ENCODE data around the gene SPRR5. TPM values are rescaled to one million over a fixed set of nuclear protein-coding genes. Genes with fewer than 3 reads are reported as not detected.

SPRR5 gene
- total RNA-seq, 1 donor from 2014 or later, result not detected

GRCh38 chr1:152962876-152963415 lies 15.9 kb downstream of the SPRR5 start:
- DNase-seq (ENCODE audit: low spot score), result no peak
- Mint-ChIP-seq H3K36me3 (ENCODE audit: low read depth) (no peaks in the 10 kb centered on the region), H3K4me3 (ENCODE audit: unreplicated experiment) (no peak overlapping the region), H3K4me1 (ENCODE audit: low read depth) (no peaks in the 10 kb centered on the region), H3K27ac (ENCODE audit: unreplicated experiment) (no peak overlapping the region), H3K9me3 (ENCODE audit: low read depth) (no peaks in the 10 kb centered on the region), H3K27me3 (ENCODE audit: low read depth) (no peaks in the 10 kb centered on the region)
- TF ChIP-seq, protein P1, sequence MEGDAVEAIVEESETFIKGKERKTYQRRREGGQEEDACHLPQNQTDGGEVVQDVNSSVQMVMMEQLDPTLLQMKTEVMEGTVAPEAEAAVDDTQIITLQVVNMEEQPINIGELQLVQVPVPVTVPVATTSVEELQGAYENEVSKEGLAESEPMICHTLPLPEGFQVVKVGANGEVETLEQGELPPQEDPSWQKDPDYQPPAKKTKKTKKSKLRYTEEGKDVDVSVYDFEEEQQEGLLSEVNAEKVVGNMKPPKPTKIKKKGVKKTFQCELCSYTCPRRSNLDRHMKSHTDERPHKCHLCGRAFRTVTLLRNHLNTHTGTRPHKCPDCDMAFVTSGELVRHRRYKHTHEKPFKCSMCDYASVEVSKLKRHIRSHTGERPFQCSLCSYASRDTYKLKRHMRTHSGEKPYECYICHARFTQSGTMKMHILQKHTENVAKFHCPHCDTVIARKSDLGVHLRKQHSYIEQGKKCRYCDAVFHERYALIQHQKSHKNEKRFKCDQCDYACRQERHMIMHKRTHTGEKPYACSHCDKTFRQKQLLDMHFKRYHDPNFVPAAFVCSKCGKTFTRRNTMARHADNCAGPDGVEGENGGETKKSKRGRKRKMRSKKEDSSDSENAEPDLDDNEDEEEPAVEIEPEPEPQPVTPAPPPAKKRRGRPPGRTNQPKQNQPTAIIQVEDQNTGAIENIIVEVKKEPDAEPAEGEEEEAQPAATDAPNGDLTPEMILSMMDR (IDR thresholded peaks at IDR 0.05), result no peak

GRCh38 chr1:152964536-152964935 lies 17.5 kb downstream of the SPRR5 start:
- TF ChIP-seq, protein P1 (IDR thresholded peaks at IDR 0.05), result no peak
- Mint-ChIP-seq H3K27ac (ENCODE audit: unreplicated experiment) (no peak overlapping the region), H3K4me3 (ENCODE audit: unreplicated experiment) (no peak overlapping the region), H3K36me3 (ENCODE audit: low read depth) (no peaks in the 10 kb centered on the region), H3K4me1 (ENCODE audit: low read depth) (no peaks in the 10 kb centered on the region), H3K9me3 (ENCODE audit: low read depth) (no peaks in the 10 kb centered on the region), H3K27me3 (ENCODE audit: low read depth) (no peaks in the 10 kb centered on the region)
- DNase-seq (ENCODE audit: low spot score), result no peak

DNA sequence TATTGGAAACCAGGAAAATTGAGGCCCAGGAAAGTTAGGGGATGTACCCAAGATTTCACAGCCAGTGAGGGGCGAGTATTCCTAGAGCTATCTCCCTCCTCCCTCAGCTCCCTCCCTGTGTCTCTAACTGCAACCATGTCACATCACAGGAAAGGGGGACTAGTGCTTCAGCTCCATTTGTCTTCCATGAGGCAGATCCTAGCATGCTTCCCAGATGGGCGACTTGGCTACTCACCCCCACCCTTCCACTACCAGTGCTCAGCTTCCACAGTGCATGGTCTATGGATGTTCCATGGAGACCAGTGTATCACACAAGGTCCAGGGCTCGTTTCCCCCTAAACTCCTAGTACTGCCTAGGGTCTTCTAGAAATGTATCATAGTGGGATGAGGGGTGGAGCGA lies 18.8 kb downstream of the SPRR5 start:
- TF ChIP-seq, protein P1 (IDR thresholded peaks at IDR 0.05), result no peak
- no peak overlapping the region for H3K4me3 Mint-ChIP-seq (ENCODE audit: unreplicated experiment)

DNA sequence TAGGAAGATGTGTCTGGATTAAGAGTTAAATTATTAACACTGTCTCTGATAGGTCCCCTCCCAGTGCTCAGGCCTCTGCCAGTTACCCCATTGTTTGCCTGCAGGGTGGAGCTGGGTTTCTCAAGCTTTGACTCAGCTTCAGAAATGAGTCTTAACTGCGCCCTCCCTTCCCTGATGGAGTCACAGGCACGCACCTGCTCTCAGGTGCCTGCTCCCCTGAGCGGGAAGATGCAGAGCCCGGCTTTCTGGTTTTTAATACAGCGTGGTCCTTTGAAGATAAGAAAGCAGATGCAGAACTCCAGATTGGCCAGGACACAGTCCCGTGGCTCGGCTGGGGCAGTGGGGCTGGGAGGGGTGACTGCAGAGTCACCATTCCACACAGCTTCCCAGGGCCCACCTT lies 20.2 kb downstream of the SPRR5 start:
- H3K27me3 Mint-ChIP-seq (ENCODE audit: low read depth), result peaks cover 2% of the 10 kb centered on the region

More for the DNA sequence above, 18.8 kb downstream of the SPRR5 start:
- Mint-ChIP-seq H3K27me3 (ENCODE audit: low read depth) (no peaks in the 10 kb centered on the region), H3K27ac (ENCODE audit: unreplicated experiment) (no peak overlapping the region), H3K36me3 (ENCODE audit: low read depth) (no peaks in the 10 kb centered on the region), H3K4me1 (ENCODE audit: low read depth) (no peaks in the 10 kb centered on the region), H3K9me3 (ENCODE audit: low read depth) (no peaks in the 10 kb centered on the region)
- no peak for DNase-seq (ENCODE audit: low spot score)

DNA sequence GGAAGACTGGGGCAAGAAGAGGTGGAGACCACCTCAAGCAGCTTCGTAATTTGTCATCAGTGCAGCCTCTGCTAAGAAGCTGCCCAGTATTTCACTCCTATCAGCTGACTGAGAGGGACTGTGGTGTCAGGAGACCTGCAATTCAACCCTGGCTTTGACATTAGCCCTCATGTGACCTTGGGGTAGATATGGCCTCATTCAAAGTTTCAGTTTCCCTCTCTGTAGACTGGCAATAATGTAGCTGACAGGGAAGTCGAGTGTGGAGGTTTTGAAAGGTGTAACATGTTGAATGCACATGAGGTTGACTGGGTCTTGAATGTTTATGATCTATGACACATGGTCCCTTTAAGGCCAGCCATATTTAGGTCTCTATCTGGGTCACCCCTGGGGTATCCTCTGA lies 21.2 kb downstream of the SPRR5 start:
- TF ChIP-seq, protein P1 (IDR thresholded peaks at IDR 0.05), result no peak
- H3K4me3 Mint-ChIP-seq (ENCODE audit: unreplicated experiment), result no peak overlapping the region
- no peaks in the 10 kb centered on the region for H3K9me3 Mint-ChIP-seq (ENCODE audit: low read depth)
- H3K27me3 Mint-ChIP-seq (ENCODE audit: low read depth), result peaks cover 2% of the 10 kb centered on the region
- no peak overlapping the region for H3K27ac Mint-ChIP-seq (ENCODE audit: unreplicated experiment)
- no peak for DNase-seq (ENCODE audit: low spot score)
- H3K4me1 Mint-ChIP-seq (ENCODE audit: low read depth), result no peaks in the 10 kb centered on the region
- H3K36me3 Mint-ChIP-seq (ENCODE audit: low read depth), result no peaks in the 10 kb centered on the region

More for the DNA sequence above, 20.2 kb downstream of the SPRR5 start:
- Mint-ChIP-seq H3K4me1 (ENCODE audit: low read depth) (no peaks in the 10 kb centered on the region), H3K27ac (ENCODE audit: unreplicated experiment) (no peak overlapping the region), H3K4me3 (ENCODE audit: unreplicated experiment) (no peak overlapping the region), H3K36me3 (ENCODE audit: low read depth) (no peaks in the 10 kb centered on the region), H3K9me3 (ENCODE audit: low read depth) (no peaks in the 10 kb centered on the region)
- DNase-seq (ENCODE audit: low spot score), result no peak
- TF ChIP-seq, protein P1 (IDR thresholded peaks at IDR 0.05), result no peak
